GM12891 (cell line): Measurements from ENCODE around the gene C1orf122.

ENCODE experiments used
- DNase-seq: peaks from one replicate; pipeline ENCODE4 v3.0.0; 2011; ENCODE audit warnings: low spot score; ENCODE audit not compliant: insufficient read length
- FAIRE-seq: peaks from 2 replicates; lab custom pipeline; 2011; peaks lifted over from hg19 to GRCh38; lab: Jason Lieb, UNC
- PAX5 ChIP-seq: IDR thresholded peaks from 2 replicates; pipeline ENCODE4 v1.6.1; 2011; ENCODE audit warnings: low read length, moderate library complexity, mild to moderate bottlenecking; ENCODE audit not compliant: insufficient read depth, severe bottlenecking
- POLR2A ChIP-seq: IDR thresholded peaks from 2 replicates; pipeline ENCODE4 v1.6.1; 2011; ENCODE audit warnings: low read depth, low read length, control low read depth
- POLR2AphosphoS5 ChIP-seq: IDR thresholded peaks from 2 replicates; pipeline ENCODE4 v1.6.1; 2011; ENCODE audit warnings: low read depth, low read length, control low read depth
- POU2F2 ChIP-seq: IDR thresholded peaks from 2 replicates; pipeline ENCODE4 v1.6.1; 2011; ENCODE audit warnings: low read depth, mild to moderate bottlenecking, control low read depth, low read length, moderate library complexity
- SPI1 ChIP-seq: IDR thresholded peaks from 2 replicates; pipeline ENCODE4 v1.6.1; 2011; ENCODE audit warnings: low read depth, low read length, control low read depth
- TAF1 ChIP-seq: IDR thresholded peaks from 2 replicates; pipeline ENCODE4 v1.6.1; 2011; ENCODE audit warnings: low read depth, low read length, control low read depth

Gene C1orf122

GRCh38 chr1:37817481-37817880 is 9.9 kb downstream of the C1orf122 start:
- DNase-seq (no peak), FAIRE-seq (no peak)
- TF ChIP-seq PAX5 (no peak), POU2F2 (no peak), TAF1 (no peak)

- no peak for TF ChIP-seq PAX5
- DNase-seq (no peak), FAIRE-seq (no peak)
Observed at GRCh38 chr1:37821481-37821880, 13.9 kb downstream of the C1orf122 start.

- no peak for FAIRE-seq
- no peak for TF ChIP-seq POU2F2
- TF ChIP-seq POLR2A: no peak
- no peak for TF ChIP-seq TAF1
- no peak for TF ChIP-seq SPI1
- no peak for TF ChIP-seq PAX5
- TF ChIP-seq POLR2AphosphoS5: no peak
- DNase-seq: no peak
Observed at GRCh38 chr1:37822906-37823815, 15.6 kb downstream of the C1orf122 start.

GRCh38 chr1:37824001-37824400 is 16.4 kb downstream of the C1orf122 start:
- TF ChIP-seq POLR2A: no peak
- TF ChIP-seq PAX5: no peak
- TF ChIP-seq SPI1: no peak
- TF ChIP-seq POLR2AphosphoS5: no peak
- TF ChIP-seq POU2F2: no peak
- TF ChIP-seq TAF1: no peak
- DNase-seq (no peak), FAIRE-seq (no peak)

GRCh38 chr1:37825506-37825905 is 17.9 kb downstream of the C1orf122 start:
- FAIRE-seq (no peak), DNase-seq (no peak)
- TF ChIP-seq TAF1 (no peak), PAX5 (no peak), SPI1 (no peak), POLR2AphosphoS5 (no peak), POLR2A (no peak)

GRCh38 chr1:37828410-37829074 is 21.0 kb downstream of the C1orf122 start:
- FAIRE-seq (no peak), DNase-seq (no peak)
- TF ChIP-seq POU2F2: no peak
- TF ChIP-seq SPI1: no peak
- no peak for TF ChIP-seq PAX5
- TF ChIP-seq POLR2AphosphoS5: no peak
- no peak for TF ChIP-seq POLR2A
- TF ChIP-seq TAF1: no peak

GRCh38 chr1:37831109-37831508 is 23.5 kb downstream of the C1orf122 start:
- FAIRE-seq: no peak
- TF ChIP-seq POLR2A (no peak), PAX5 (no peak), POU2F2 (no peak), POLR2AphosphoS5 (no peak), TAF1 (no peak)

GRCh38 chr1:37831809-37832208 is 24.2 kb downstream of the C1orf122 start:
- TF ChIP-seq POU2F2 (no peak), SPI1 (no peak), POLR2AphosphoS5 (no peak), PAX5 (no peak)
- DNase-seq (no peak), FAIRE-seq (no peak)

More at GRCh38 chr1:37831109-37831508, 23.5 kb downstream of the C1orf122 start:
- DNase-seq: no peak

GRCh38 chr1:37836788-37837187 is 29.2 kb downstream of the C1orf122 start:
- DNase-seq: no peak
- FAIRE-seq: no peak
- TF ChIP-seq POLR2AphosphoS5 (no peak), TAF1 (no peak), POLR2A (no peak), SPI1 (no peak), PAX5 (no peak)
